Keratinocyte (primary cell): ENCODE measurements around the gene C19orf47. TPM values are rescaled to one million over a fixed set of nuclear protein-coding genes. Genes with fewer than 3 reads are reported as not detected.

ENCODE experiments used
- DNase-seq: peaks from one replicate; pipeline ENCODE4 v3.0.0-alpha.2; 2011; ENCODE audit warnings: low read depth, missing footprints, low spot score
- FAIRE-seq: peaks from 2 replicates; lab custom pipeline; 2011; peaks lifted over from hg19 to GRCh38; lab: Jason Lieb, UNC
- H2AFZ ChIP-seq: 2 replicates; pipeline ENCODE4 v1.6.0; 2012; ENCODE audit warnings: low read length, control low read depth, inconsistent platforms; ENCODE audit not compliant: control insufficient read depth
- H3K27ac ChIP-seq: 2 replicates; pipeline ENCODE4 v1.5.1; 2011; ENCODE audit warnings: low read length; ENCODE audit not compliant: control insufficient read depth, insufficient read depth
- H3K27me3 ChIP-seq: 3 replicates; pipeline ENCODE4 v1.6.0; 2011; ENCODE audit warnings: low read length; ENCODE audit not compliant: control insufficient read depth, insufficient read depth; ENCODE audit errors: extremely low read depth
- H3K36me3 ChIP-seq, 2 experiments: 2 replicates in 1 of 2; 3 replicates in 1 of 2; pipeline ENCODE4 v1.5.1; 2011; ENCODE audit warnings: low read length in 2 of 2, mild to moderate bottlenecking in 1 of 2; ENCODE audit not compliant: control insufficient read depth in 2 of 2, insufficient read depth in 2 of 2; ENCODE audit errors: extremely low read depth in 1 of 2
- H3K4me1 ChIP-seq: 3 replicates; pipeline ENCODE4 v1.5.1; 2011; ENCODE audit warnings: low read length; ENCODE audit not compliant: control insufficient read depth, insufficient read depth; ENCODE audit errors: extremely low read depth
- H3K4me2 ChIP-seq: 3 replicates; pipeline ENCODE4 v1.6.0; 2011; ENCODE audit warnings: low read depth, low read length; ENCODE audit not compliant: control insufficient read depth, insufficient read depth; ENCODE audit errors: extremely low read depth
- H3K4me3 ChIP-seq, 3 experiments: fragments of 200-600 bp in 1 of 3; sonication (generic) in 1 of 3; 2 replicates in 2 of 3; 3 replicates in 1 of 3; pipeline ENCODE4 v1.5.1; 2011 to 2016; ENCODE audit warnings: low read length in 3 of 3, mild to moderate bottlenecking in 3 of 3, control low read depth in 2 of 3, inconsistent platforms in 1 of 3, low read depth in 1 of 3, mixed read lengths in 1 of 3, mixed run types in 1 of 3, moderate library complexity in 1 of 3; ENCODE audit not compliant: control insufficient read depth in 2 of 3, insufficient read depth in 2 of 3; ENCODE audit errors: extremely low read depth in 1 of 3
- H3K79me2 ChIP-seq: 2 replicates; pipeline ENCODE4 v1.6.0; 2012; ENCODE audit warnings: low read length; ENCODE audit not compliant: control insufficient read depth, insufficient read depth
- H3K9ac ChIP-seq: 3 replicates; pipeline ENCODE4 v1.6.0; 2011; ENCODE audit warnings: low read length; ENCODE audit not compliant: control insufficient read depth, insufficient read depth; ENCODE audit errors: extremely low read depth
- H3K9me1 ChIP-seq: 3 replicates; pipeline ENCODE4 v1.6.0; 2011; ENCODE audit warnings: low read length; ENCODE audit not compliant: control insufficient read depth, insufficient read depth; ENCODE audit errors: extremely low read depth
- H3K9me3 ChIP-seq: 2 replicates; pipeline ENCODE4 v1.5.1; 2012; ENCODE audit warnings: low read depth, low read length; ENCODE audit not compliant: control insufficient read depth
- H4K20me1 ChIP-seq: 3 replicates; pipeline ENCODE4 v1.6.0; 2011; ENCODE audit warnings: low read length; ENCODE audit not compliant: control insufficient read depth, insufficient read depth; ENCODE audit errors: extremely low read depth
- EZH2 ChIP-seq: IDR thresholded peaks from one replicate; pipeline ENCODE4 v1.6.1; 2012; ENCODE audit warnings: inconsistent platforms, mild to moderate bottlenecking, low read length, moderate library complexity
- dilution Hi-C: fragments of 300-500 bp; cut with MboI; formaldehyde crosslinking; loops from one replicate; pipeline ENCODE4 v1.7.0; 2020; ENCODE audit warnings: low sequenced_read_pairs; ENCODE audit not compliant: extremely low pct_ligation_motif_present
- polyA plus RNA-seq, 5 experiments: library from polyadenylated mRNA; depleted of rRNA in 3 of 5; stranded (reverse) in 3 of 5; stranded (forward) in 1 of 5; unstranded in 1 of 5; fragments of >200 nt; gene quantifications; 1 replicate in 1 of 5; 2 replicates in 3 of 5; 3 replicates in 1 of 5; pipeline versions ENCODE4 v1.2.1 to v1.2.3, GENCODE V29; 2011 to 2012; ENCODE audit warnings: missing spikeins in 2 of 5, low read depth in 1 of 5, low replicate concordance in 1 of 5
- TF ChIP-seq, protein P1 (sequence below), 3 experiments: IDR thresholded peaks in 1 of 3; conservative IDR thresholded peaks in 1 of 3; optimal IDR thresholded peaks in 1 of 3; 2 replicates in 2 of 3; 3 replicates in 1 of 3; pipeline versions ENCODE3 to v1.5.1; 2011; ENCODE audit warnings: low read length in 3 of 3, mild to moderate bottlenecking in 3 of 3, moderate library complexity in 2 of 3, control low read depth in 1 of 3, inconsistent platforms in 1 of 3; ENCODE audit not compliant: insufficient read depth in 2 of 3; ENCODE audit errors: extremely low read depth in 1 of 3

C19orf47 gene
- polyA plus RNA-seq, 1 donor (not counting 4 experiments of a cell fraction or from before 2014, with no cell fraction given): 13.3 TPM

DNA sequence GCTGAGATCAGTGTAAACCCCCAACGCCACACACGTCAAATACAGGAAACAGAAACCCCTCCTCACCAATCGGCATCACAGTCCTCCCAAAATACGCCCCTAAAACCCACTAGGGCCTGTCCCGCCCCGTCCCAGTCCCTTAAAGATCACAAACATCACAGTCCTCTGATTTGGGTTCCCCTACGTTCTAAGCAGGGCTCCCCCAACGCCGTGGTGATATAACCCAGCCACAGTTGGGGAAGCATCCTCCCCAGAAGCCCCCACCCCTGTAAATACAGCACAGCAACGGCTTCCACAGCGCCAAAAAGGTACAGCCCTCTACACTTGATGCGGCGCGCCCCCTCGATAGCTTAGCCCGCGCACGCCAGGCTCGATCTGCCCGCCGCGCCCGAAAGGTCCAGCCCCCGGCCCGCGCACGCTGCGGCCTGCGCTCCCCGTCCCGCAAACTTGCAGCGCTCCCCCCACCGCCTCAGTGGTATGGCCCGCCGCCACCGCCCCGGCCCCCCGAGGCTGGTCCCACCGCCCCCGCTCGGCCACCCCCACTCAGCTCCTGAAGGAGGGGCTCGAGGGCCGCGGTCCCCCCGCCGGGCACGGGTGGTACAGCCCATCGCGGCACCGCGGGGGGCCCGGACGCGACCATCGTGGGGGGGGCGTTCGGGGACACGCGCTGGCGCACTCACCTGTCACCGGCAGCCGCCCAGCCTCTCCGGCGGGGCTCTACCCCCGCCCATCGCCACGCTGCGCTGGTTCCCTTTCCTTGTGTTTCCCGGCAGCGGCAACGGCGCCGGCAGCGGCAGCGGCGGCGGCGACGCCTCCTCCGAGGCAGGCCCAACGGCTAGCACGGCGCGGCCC lies 63.5 kb downstream of the C19orf47 start, which contains the start of gene AKT2:
AKT2 (minus strand) TSS at position 845 of the 852 bp plus-strand sequence. CDS start 20,078 bp downstream, outside the sequence.
- dilution Hi-C loops: no loop called here
- H3K9ac ChIP-seq: peak within 1 kb of the TSS; percentile 75
- DNase-seq: no peak
- no peak for FAIRE-seq
- peaks cover 3 to 9% of the 10 kb centered on the region in 2 experiments for H3K36me3 ChIP-seq
- peaks cover 53% of the 10 kb centered on the region for H3K79me2 ChIP-seq
- peak within 1 kb of the TSS; percentile 83 for H2AFZ ChIP-seq
- TF ChIP-seq, protein P1, sequence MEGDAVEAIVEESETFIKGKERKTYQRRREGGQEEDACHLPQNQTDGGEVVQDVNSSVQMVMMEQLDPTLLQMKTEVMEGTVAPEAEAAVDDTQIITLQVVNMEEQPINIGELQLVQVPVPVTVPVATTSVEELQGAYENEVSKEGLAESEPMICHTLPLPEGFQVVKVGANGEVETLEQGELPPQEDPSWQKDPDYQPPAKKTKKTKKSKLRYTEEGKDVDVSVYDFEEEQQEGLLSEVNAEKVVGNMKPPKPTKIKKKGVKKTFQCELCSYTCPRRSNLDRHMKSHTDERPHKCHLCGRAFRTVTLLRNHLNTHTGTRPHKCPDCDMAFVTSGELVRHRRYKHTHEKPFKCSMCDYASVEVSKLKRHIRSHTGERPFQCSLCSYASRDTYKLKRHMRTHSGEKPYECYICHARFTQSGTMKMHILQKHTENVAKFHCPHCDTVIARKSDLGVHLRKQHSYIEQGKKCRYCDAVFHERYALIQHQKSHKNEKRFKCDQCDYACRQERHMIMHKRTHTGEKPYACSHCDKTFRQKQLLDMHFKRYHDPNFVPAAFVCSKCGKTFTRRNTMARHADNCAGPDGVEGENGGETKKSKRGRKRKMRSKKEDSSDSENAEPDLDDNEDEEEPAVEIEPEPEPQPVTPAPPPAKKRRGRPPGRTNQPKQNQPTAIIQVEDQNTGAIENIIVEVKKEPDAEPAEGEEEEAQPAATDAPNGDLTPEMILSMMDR (optimal IDR thresholded peaks at IDR 0.05 in 1 of 3, IDR thresholded peaks at IDR 0.05 in 1 of 3, conservative IDR thresholded peaks at IDR 0.05 in 1 of 3; ENCODE audit: extremely low read depth in 1 of 3, insufficient read depth in 2 of 3, low read length in 3 of 3): no peak
- TF ChIP-seq EZH2: no peak
- H3K4me1 ChIP-seq: peaks cover 29% of the 10 kb centered on the region
- no peaks in the 10 kb centered on the region for H4K20me1 ChIP-seq
- peak within 1 kb of the TSS; percentile 80 for H3K4me2 ChIP-seq
- H3K9me1 ChIP-seq: no peaks in the 10 kb centered on the region
- H3K27ac ChIP-seq: peak within 1 kb of the TSS; percentile 79
- no peaks in the 10 kb centered on the region for H3K9me3 ChIP-seq
- H3K4me3 ChIP-seq: peak within 1 kb of the TSS; percentile 81 to 85 (median 82)
- no peaks in the 10 kb centered on the region for H3K27me3 ChIP-seq

DNA sequence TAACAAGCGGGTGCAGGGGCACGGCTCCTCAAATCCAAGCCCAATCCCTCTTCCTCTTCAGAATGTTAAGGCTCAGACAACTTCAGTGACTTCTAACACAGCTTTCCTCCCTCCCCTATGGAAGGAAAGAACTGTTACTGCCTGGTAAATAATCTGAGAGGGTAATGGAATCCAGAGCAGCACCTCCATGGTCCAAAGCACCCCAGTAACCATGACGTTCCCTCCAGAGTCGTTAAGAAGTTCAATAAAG lies 64.0 kb downstream of the C19orf47 start:
- H3K9me1 ChIP-seq: no peaks in the 10 kb centered on the region
- dilution Hi-C loops: no loop called here
- peak overlapping the region; percentile 75 for H3K9ac ChIP-seq
- no peak overlapping the region for H2AFZ ChIP-seq
- no peak for DNase-seq
- H4K20me1 ChIP-seq: no peaks in the 10 kb centered on the region
- no peak for FAIRE-seq
- peaks cover 58% of the 10 kb centered on the region for H3K79me2 ChIP-seq
- peak overlapping the region; percentile 74 for H3K4me2 ChIP-seq
- peaks cover 29% of the 10 kb centered on the region for H3K4me1 ChIP-seq
- peak overlapping the region; percentile 73 for H3K27ac ChIP-seq
- H3K9me3 ChIP-seq: no peaks in the 10 kb centered on the region
- TF ChIP-seq EZH2: no peak
- TF ChIP-seq, protein P1 (optimal IDR thresholded peaks at IDR 0.05 in 1 of 3, IDR thresholded peaks at IDR 0.05 in 1 of 3, conservative IDR thresholded peaks at IDR 0.05 in 1 of 3; ENCODE audit: extremely low read depth in 1 of 3, insufficient read depth in 2 of 3, low read length in 3 of 3): no peak
- H3K36me3 ChIP-seq: peaks cover 3 to 9% of the 10 kb centered on the region in 2 experiments
- H3K4me3 ChIP-seq: peak overlapping the region; percentile 81 to 85 (median 82)
- no peaks in the 10 kb centered on the region for H3K27me3 ChIP-seq
